Measurements from ENCODE around the gene ARRDC5. TPM values are rescaled to one million over a fixed set of nuclear protein-coding genes. Genes with fewer than 3 reads are reported as not detected.

ARRDC5 gene
- total and polyA plus RNA-seq, 2 of the 8 experiments (the other 6 are each of a cell fraction or from before 2014, with no cell fraction given): not detected

GRCh38 chr19:4873930-4874329 lies 28.8 kb downstream of the ARRDC5 start (continued):
- TF ChIP-seq KDM1A (IDR thresholded peaks at IDR 0.05; ENCODE audit: borderline replicate concordance, low read length): peak; percentile 94; the same call in 1 of the 2 replicates
- TF ChIP-seq HDAC2 (IDR thresholded peaks at IDR 0.05; ENCODE audit: borderline replicate concordance in 1 of 2, low read depth in 2 of 2, low read length in 2 of 2): 0 out of 4 replicates have a peak, but pooled peaks of 1 of the 2 experiments have one; percentile 43
- TF ChIP-seq BCL11A (IDR thresholded peaks at IDR 0.05; ENCODE audit: low read depth in 2 of 2, low read length in 2 of 2): no peak

Data from H1 (cell line).